SKM-1 treated with dmso at 0.1 percent for 144 hours (cell line): ENCODE data around the gene DLGAP1.

Experiments used
- DNase-seq: peaks from one replicate; lab custom pipeline; 2025; ENCODE audit not compliant: unreplicated experiment; lab: John Stamatoyannopoulos, UW

Gene DLGAP1

GRCh38 chr18:3907955-3908354 is 547.2 kb downstream of the DLGAP1 start:
- DNase-seq = no peak

DNA sequence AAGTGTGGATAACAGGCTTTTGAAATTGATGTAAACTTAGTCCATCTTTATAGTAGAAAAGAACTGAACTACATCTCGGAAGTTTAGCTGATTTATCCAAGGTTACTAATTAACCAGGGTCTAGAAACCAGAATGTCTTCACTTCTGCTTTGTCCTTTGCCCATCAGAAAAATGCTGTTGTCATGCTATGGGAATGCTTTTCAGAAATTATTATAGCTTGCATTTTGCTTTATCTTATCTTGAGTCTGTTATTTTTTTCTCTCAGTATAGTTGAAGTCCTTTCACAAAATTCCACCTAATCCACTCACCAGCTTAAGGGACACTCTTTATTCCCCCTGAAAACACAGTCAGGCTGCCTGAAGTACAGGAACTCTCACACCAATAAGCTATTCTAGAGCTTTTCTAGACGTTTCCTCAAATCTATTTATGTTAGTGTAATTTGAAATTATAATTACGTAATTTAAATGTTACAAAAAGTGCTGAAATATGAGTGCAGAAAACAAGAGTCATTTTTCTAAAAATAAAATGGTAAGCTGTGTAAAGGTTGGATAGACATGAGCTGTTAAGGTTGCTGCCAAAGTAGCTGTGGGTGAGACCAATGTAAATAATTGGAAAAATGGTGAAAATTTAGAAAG is 548.9 kb downstream of the DLGAP1 start:
- DNase-seq = no peak

DNA sequence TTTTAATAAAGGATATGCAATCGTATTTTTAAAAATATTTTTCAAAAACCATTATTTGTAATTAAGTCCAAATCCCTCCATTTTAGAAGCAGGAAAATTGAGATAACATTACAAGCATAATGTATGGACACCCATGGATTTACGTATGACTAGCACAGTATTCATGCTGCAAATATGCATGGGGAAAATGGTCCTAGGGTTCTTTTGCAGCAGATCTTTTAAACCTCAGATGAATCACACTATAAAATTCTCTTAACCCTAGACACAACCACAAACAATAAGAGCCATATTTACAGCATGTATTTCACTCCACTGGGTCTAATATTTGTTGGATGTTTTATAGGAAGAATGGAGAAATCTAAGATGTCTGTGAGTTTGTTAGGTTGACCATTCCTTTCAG is 551.8 kb downstream of the DLGAP1 start:
- no peak for DNase-seq

DNA sequence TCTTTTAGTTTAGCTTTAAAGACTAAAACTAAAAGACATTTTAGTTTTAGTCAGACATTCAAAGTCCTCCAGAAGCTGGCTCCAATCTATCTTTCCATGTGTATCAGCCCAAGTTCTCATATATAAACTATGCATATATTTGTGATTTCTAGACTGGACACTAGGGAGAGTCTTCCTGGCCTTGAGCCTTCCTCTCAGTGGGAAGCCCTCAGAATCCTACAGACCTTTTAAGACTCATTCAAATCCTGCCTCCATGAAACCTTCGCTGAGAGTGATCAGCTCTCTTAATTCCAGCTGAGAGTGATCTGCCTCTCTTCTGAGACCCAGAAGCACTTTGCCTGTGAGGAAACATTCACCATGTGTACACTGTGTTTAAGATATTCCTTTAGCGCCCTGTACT is 552.4 kb downstream of the DLGAP1 start:
- no peak for DNase-seq

- no peak for DNase-seq
Observed at GRCh38 chr18:3901811-3902210, 553.3 kb downstream of the DLGAP1 start.

GRCh38 chr18:3901042-3901441 is 554.1 kb downstream of the DLGAP1 start:
- no peak for DNase-seq

DNA sequence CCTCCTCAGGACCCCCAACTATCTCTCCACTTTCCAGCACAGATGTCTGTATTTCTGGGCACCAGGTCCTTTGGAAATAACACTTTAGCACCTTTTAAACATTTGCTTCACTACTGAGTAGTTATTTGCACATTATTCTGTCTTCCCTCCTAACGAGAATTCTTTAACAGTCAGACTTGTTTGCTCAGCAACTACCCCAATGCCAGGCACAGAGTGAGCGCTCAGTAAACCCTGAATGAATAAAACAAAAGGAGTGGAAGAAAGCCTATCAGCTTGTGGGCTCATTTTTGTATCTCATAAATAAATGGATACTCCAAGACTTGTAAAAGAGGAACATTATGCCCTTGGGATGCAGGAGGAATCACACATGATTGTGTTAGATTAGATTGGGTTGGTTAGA is 554.8 kb downstream of the DLGAP1 start:
- no peak for DNase-seq

GRCh38 chr18:3898861-3899613 is 556.1 kb downstream of the DLGAP1 start:
- no peak for DNase-seq

- DNase-seq = no peak
Observed at GRCh38 chr18:3892152-3892551, 563.0 kb downstream of the DLGAP1 start.

DNA sequence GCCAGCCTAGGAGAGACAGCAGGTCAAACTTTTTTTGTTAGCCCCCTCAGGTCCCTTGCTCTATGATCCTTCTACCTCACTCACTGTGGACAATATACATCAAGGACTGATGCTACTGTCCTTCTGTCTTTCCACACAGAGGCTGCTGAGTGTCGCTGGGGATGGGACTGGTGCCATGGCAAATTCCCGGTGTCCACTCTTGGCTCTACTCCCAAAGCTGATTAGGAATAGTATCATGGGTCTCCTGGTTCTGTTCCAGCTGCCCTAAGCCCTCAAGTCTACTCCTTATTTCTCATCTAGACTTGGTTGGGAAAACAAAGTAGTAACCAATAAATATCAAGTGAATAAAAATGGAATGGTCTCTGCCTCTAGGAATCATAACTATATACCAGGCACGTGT is 563.9 kb downstream of the DLGAP1 start:
- no peak for DNase-seq

DNA sequence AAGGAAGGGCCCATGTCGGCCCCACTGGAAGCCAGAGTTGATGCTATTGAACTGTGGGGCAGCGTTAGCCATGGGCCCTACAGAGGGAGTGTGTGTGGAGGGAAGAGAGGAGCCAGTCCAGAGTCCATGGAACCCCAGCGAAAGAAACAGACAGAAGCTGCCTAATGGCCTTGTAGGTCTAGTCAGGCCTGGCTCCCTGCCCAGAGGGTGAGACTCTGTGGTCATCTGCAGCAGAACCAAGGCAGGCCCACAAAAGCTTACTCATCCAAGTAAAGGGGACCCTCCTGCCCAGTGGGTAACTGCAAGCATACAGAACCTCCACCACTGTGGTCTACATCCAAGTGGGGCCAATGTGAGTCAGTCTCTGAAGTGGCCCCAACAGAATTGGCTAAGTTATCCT is 565.3 kb downstream of the DLGAP1 start:
- DNase-seq = no peak

DNA sequence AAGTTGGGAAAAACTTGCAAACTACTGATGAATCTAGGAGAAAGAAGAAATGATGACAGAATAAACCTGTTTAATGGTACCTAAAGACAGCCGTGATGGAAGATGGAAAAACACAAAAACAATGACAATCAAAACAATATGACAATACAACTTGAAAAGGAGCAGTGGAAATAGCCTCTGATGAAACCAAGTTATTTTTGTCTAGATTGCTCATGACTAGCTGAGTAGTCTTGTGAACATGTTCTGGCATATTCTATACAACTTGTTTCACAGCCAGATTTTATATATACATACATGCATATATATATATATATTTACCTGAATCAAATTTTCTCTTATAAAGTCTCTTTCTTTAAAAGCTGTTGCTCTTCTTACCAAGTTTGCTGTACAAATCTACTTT is 566.0 kb downstream of the DLGAP1 start:
- DNase-seq = no peak

DNA sequence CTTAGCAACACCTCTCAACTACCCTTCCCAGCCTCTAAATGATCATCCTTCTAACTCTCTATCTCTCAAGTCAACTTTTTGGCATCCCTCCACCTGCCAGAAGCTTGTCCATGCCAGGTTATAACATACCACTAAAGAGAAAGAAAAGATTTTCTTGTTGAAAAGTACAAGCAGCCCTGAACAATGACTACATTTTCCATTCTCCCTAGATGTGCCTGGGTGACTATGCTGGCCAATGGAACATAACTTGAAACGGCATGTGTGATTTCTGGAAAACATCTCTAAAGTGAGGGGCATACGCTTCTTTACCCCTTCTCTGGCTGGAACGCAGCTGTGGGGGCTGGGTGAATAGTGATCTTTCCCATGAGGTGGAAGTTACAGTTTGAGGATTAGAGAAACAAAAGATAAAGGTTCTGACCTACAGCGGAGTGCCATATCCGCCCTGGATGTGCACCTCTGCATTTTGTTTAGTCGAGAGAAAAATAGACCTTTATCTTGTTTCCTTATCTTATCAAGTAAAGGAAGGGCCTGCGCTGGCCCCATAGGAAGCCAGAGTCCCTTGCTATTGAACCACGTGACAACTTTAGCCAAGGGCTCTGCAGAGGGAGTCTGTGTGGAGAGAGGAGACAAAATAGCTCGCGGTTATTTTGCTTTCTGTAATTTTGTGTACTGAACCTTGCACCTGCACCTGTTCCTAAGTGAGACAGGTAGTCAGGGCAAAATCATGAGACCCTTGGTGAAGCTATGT is 568.4 kb downstream of the DLGAP1 start:
- no peak for DNase-seq

DNA sequence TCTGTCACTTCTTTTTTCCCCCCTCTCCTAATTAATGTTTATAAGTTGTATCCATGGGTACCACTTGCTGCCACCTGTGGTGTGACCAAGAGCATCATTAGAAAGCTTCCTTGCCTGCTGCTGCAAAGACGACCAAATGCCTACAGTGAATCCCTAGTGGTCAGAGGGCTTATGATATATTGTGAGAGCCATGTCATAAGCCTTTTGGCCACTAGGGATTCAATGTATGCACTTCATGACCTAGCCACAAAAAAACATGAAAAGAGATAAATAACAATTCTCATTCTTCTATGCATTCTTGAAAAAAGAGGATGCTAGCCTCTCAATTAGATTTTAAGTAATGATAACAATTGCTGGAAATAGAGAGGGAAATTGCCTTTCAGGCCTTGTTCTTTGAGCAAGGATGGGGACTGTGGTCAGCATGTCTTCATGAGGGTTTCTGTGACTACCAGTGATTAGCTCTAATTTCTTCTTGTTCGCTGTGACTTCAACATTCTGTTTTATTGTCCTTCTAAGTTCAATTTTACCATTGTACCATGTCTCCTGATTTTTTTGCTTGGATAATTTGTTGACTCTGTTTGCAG is 569.8 kb downstream of the DLGAP1 start:
- DNase-seq = peak; percentile 33

GRCh38 chr18:3879836-3880120 is 575.3 kb downstream of the DLGAP1 start:
- DNase-seq = no peak

- DNase-seq = no peak
Observed at GRCh38 chr18:3879114-3879835, 575.8 kb downstream of the DLGAP1 start.

GRCh38 chr18:3878401-3878800 is 576.7 kb downstream of the DLGAP1 start:
- DNase-seq = peak; percentile 46

DNA sequence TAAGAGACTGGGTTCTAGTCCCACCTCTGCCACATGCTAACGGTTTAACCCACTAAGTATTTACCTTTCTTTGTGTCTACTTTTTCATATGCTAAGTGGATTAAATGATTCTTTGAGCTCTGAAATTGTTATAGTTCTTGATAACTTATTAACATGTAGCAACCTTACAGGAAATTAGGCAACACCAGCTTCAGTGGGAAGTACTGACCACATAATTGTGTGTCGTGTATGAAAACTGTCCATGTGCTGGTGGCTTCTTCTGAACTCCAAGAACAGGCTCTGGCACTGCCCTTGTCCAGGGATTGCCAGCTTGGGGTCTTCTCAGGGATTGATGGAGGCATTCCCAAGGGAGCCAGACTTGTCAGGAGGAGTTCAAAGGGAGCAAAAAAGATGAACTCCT is 577.4 kb downstream of the DLGAP1 start:
- peak; percentile 81 for DNase-seq

DNA sequence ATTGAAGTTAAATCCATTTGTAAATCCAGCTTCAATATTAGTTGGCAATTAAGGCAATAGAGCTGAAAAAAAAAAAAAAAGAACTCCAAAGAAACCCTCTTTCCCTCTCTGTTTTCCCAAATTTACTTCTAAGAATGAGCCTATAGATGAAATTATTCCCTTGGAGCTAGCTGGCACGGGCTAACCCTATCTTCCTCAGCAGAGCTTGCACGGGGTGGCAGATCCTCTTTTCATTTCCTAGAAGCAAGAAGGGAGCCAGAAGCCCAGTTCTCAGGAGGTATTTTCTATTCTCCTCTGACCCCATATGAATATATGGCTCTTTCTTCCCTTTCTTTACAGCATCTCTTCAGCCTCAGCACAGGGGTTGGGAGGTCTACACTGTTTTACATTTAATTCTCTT is 579.1 kb downstream of the DLGAP1 start:
- DNase-seq = peak; percentile 39

DNA sequence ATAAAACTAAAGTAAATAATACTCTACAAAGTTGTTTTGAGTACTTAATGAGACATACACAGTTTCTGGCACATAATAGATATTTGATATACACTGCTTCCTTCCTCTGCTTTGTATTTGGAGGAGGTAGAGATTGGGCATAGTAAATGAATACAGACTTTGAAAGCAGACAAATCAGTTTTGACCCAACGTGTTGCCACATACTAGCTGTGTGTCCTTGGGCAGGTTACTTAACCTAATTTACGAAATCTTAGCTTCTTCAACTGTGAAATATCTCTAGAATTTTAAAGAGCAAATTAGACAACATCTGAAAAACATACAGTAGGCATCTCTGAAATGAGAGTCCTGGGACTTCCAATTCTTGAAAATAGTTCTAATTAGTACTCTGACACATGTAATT is 579.7 kb downstream of the DLGAP1 start:
- peak; percentile 38 for DNase-seq

- no peak for DNase-seq
Observed at GRCh38 chr18:3874581-3874980, 580.5 kb downstream of the DLGAP1 start.
